Thyroid gland (tissue), 4 donors: ENCODE data around the gene KLHL2. TPM values are rescaled to one million over a fixed set of nuclear protein-coding genes. Genes with fewer than 3 reads are reported as not detected.

Experiments
- DNase-seq, 2 donors: peaks; one replicate each; pipeline ENCODE4 v3.0.0-alpha.2; 2019
- H3K27ac ChIP-seq, 3 donors: fragments of 200-600 bp; sonication (generic); 1 replicate in 2 of 3; 2 replicates in 1 of 3; pipeline ENCODE4 v1.5.1; 2016 to 2019; ENCODE audit warnings: mild to moderate bottlenecking in 1 of 3, moderate library complexity in 1 of 3
- H3K27me3 ChIP-seq: fragments of 200-600 bp; sonication (generic); one replicate; pipeline ENCODE4 v1.5.1; 2019
- H3K36me3 ChIP-seq, 2 donors: fragments of 200-600 bp; sonication (generic); one replicate each; pipeline ENCODE4 v1.5.1; 2016 to 2019
- H3K4me1 ChIP-seq, 2 donors: fragments of 200-600 bp; sonication (generic); one replicate each; pipeline ENCODE4 v1.5.1; 2017 to 2019
- H3K4me3 ChIP-seq, 3 donors: fragments of 200-600 bp; sonication (generic); replicated peaks in 1 of 3; 1 replicate in 2 of 3; 2 replicates in 1 of 3; pipeline ENCODE4 v1.5.1; 2016; ENCODE audit warnings: mild to moderate bottlenecking in 1 of 3
- H3K9me3 ChIP-seq: fragments of 200-600 bp; sonication (generic); one replicate; pipeline ENCODE4 v1.5.1; 2017
- CTCF ChIP-seq, 6 experiments: fragments of 200-600 bp in 3 of 6; fragments of 450-650 bp in 3 of 6; sonication (generic) in 3 of 6; IDR thresholded peaks; one replicate each; pipeline ENCODE4 v1.5.1; 2016 to 2019; ENCODE audit warnings: antibody characterized with exemption in 6 of 6, mild to moderate bottlenecking in 2 of 6, inconsistent platforms in 1 of 6, moderate library complexity in 1 of 6
- POLR2A ChIP-seq, 2 donors: fragments of 450-650 bp; IDR thresholded peaks; one replicate each; pipeline ENCODE4 v1.6.1; 2017; ENCODE audit warnings: antibody characterized with exemption in 2 of 2, mild to moderate bottlenecking in 2 of 2, moderate library complexity in 1 of 2
- WGBS, 2 donors: methylation state at CpG; one replicate each; pipeline ENCODE4 v1.1.5; 2017; 5-methylcytosine and 5-hydroxymethylcytosine counted together
- intact Hi-C: fragments of 100-400 bp; cut with DNase I; formaldehyde crosslinking; loops from one replicate; pipeline ENCODE4 v1.15.1; 2023
- total RNA-seq, 4 donors: library from RNA; depleted of rRNA; stranded (reverse); fragments of >200 nt; gene quantifications; one replicate each; pipeline ENCODE4 v1.2.3, GENCODE V29; 2016

KLHL2 gene
- total RNA-seq, 4 donors from 2014 or later: 30.9 to 45.2 (median 35.8) TPM

- Histone ChIP-seq H3K27me3 (no peaks in the 10 kb centered on the region), H3K36me3 (no peaks in the 10 kb centered on the region), H3K27ac (peak within 1 kb of the TSS; percentile 76 to 92 (median 85)), H3K4me1 (peaks cover 6 to 11% of the 10 kb centered on the region in 2 donors), H3K4me3 (peak within 1 kb of the TSS; percentile 54 to 88 (median 68)), H3K9me3 (no peaks in the 10 kb centered on the region)
- intact Hi-C loops: loop anchor here (5.0 to 10.0 kb wide), 2 partner anchors 123 to 215 kb away; partner anchors contain the start of genes KLHL2 and TMEM192
- WGBS, 2 donors: 0 to 1% methylated on average over 36 to 64 of the region's 76 CpGs
- DNase-seq: peak; percentile 100
- no peak for TF ChIP-seq CTCF (IDR thresholded peaks at IDR 0.05)
- TF ChIP-seq POLR2A (IDR thresholded peaks at IDR 0.05): peak in 1 of 2 donors; percentile 92
Observed at GRCh38 chr4:165327211-165328100, 120.1 kb downstream of the KLHL2 start, which contains the start of gene MSMO1. MSMO1 (plus strand) TSS chr4:165327669; CDS start chr4:165333371, 5,702 bp downstream.

GRCh38 chr4:165328101-165328425, 120.7 kb downstream of the KLHL2 start:
- 1% methylated on average over 7 of the region's 7 CpGs for WGBS, 2 donors
- TF ChIP-seq CTCF (IDR thresholded peaks at IDR 0.05) (no peak), POLR2A (IDR thresholded peaks at IDR 0.05) (no peak)
- no peaks in the 10 kb centered on the region for H3K36me3 ChIP-seq
- H3K27ac ChIP-seq: peak overlapping the region in 1 of 3 donors; percentile 65
- no peaks in the 10 kb centered on the region for H3K27me3 ChIP-seq
- DNase-seq: no peak
- H3K9me3 ChIP-seq: no peaks in the 10 kb centered on the region
- peaks cover 6 to 11% of the 10 kb centered on the region in 2 donors for H3K4me1 ChIP-seq
- peak overlapping the region; percentile 54 to 88 (median 59) for H3K4me3 ChIP-seq
- intact Hi-C loops: loop anchor here (5.0 to 10.0 kb wide), 2 partner anchors 123 to 216 kb away; partner anchors contain the start of genes KLHL2 and TMEM192

- Histone ChIP-seq H3K4me1 (peaks cover 6 to 11% of the 10 kb centered on the region in 2 donors), H3K4me3 (no peak overlapping the region), H3K27ac (no peak overlapping the region), H3K27me3 (no peaks in the 10 kb centered on the region), H3K36me3 (no peaks in the 10 kb centered on the region), H3K9me3 (no peaks in the 10 kb centered on the region)
- WGBS, 2 donors: 48 to 49% methylated on average over 4 of the region's 4 CpGs
- DNase-seq: no peak
- intact Hi-C loops: loop anchor here (5.0 to 10.0 kb wide), 2 partner anchors 124 to 216 kb away; partner anchors contain the start of genes KLHL2 and TMEM192
- TF ChIP-seq CTCF (IDR thresholded peaks at IDR 0.05) (no peak), POLR2A (IDR thresholded peaks at IDR 0.05) (no peak)
Observed at GRCh38 chr4:165328708-165329107, 121.3 kb downstream of the KLHL2 start.

GRCh38 chr4:165330071-165330470, 122.7 kb downstream of the KLHL2 start:
- H3K27ac ChIP-seq: no peak overlapping the region

More at GRCh38 chr4:165330071-165330470, 122.7 kb downstream of the KLHL2 start:
- H3K9me3 ChIP-seq: no peaks in the 10 kb centered on the region
- H3K27me3 ChIP-seq: no peaks in the 10 kb centered on the region
- no peaks in the 10 kb centered on the region for H3K36me3 ChIP-seq
- peaks cover 6 to 11% of the 10 kb centered on the region in 2 donors for H3K4me1 ChIP-seq
- TF ChIP-seq CTCF (IDR thresholded peaks at IDR 0.05): no peak
- no peak for TF ChIP-seq POLR2A (IDR thresholded peaks at IDR 0.05)
- no peak overlapping the region for H3K4me3 ChIP-seq
- intact Hi-C loops: no loop called here
- DNase-seq: no peak
- 95 to 98% methylated on average over 2 of the region's 2 CpGs for WGBS, 2 donors
